Endodermal cell (in vitro differentiated cells): ENCODE results near the gene PSMD1. TPM values are rescaled to one million over a fixed set of nuclear protein-coding genes. Genes with fewer than 3 reads are reported as not detected.

Source experiments
- DNase-seq: peaks from one replicate; pipeline ENCODE4 v3.0.0-alpha.2; 2017
- H3K27ac ChIP-seq: 2 replicates; pipeline ENCODE4 v1.5.1; 2013; ENCODE audit warnings: mild to moderate bottlenecking, low read depth, low read length, moderate library complexity
- H3K27me3 ChIP-seq: 2 replicates; pipeline ENCODE4 v1.6.1; 2013; ENCODE audit warnings: mild to moderate bottlenecking, low read length, moderate library complexity; ENCODE audit not compliant: insufficient read depth, control insufficient read depth, poor library complexity, severe bottlenecking
- H3K36me3 ChIP-seq: 2 replicates; pipeline ENCODE4 v1.7.0; 2013; ENCODE audit warnings: mild to moderate bottlenecking, low read length, moderate library complexity; ENCODE audit not compliant: control insufficient read depth, insufficient read depth
- H3K4me1 ChIP-seq: one replicate; pipeline ENCODE4 v1.7.0; 2013; ENCODE audit warnings: low read length; ENCODE audit not compliant: control insufficient read depth, insufficient read depth
- H3K4me3 ChIP-seq: 2 replicates; pipeline ENCODE4 v1.5.1; 2013; ENCODE audit warnings: mild to moderate bottlenecking, low read length, moderate library complexity
- H3K9ac ChIP-seq: 2 replicates; pipeline ENCODE4 v1.6.1; 2013; ENCODE audit warnings: mild to moderate bottlenecking, low read length, moderate library complexity; ENCODE audit not compliant: poor library complexity, severe bottlenecking; ENCODE audit errors: extremely low read depth
- H3K9me3 ChIP-seq: 2 replicates; pipeline ENCODE4 v1.6.1; 2013; ENCODE audit warnings: mild to moderate bottlenecking, low read length, moderate library complexity; ENCODE audit not compliant: control insufficient read depth
- H3K27ac Mint-ChIP-seq: 2 replicates; pipeline ENCODE4 v1.8.0; 2020; ENCODE audit warnings: mixed read lengths
- H3K27me3 Mint-ChIP-seq: 2 replicates; pipeline ENCODE4 v1.8.0; 2021; ENCODE audit warnings: mild to moderate bottlenecking, mixed read lengths; ENCODE audit not compliant: insufficient read depth
- H3K36me3 Mint-ChIP-seq: 2 replicates; pipeline ENCODE4 v1.8.0; 2020; ENCODE audit warnings: low read depth, mixed read lengths
- H3K4me1 Mint-ChIP-seq: 2 replicates; pipeline ENCODE4 v1.8.0; 2020; ENCODE audit warnings: mixed read lengths
- H3K4me3 Mint-ChIP-seq: 2 replicates; pipeline ENCODE4 v1.8.0; 2020; ENCODE audit warnings: mild to moderate bottlenecking, moderate library complexity, mixed read lengths
- H3K9me3 Mint-ChIP-seq: 2 replicates; pipeline ENCODE4 v1.8.0; 2020; ENCODE audit warnings: mild to moderate bottlenecking, mixed read lengths
- CTCF ChIP-seq: fragments of 200-600 bp; sonication (generic); conservative IDR thresholded peaks from 2 replicates; pipeline ENCODE4 v1.5.0; 2021; ENCODE audit warnings: antibody characterized with exemption, mild to moderate bottlenecking
- WGBS, 2 experiments: methylation state at CpG; one replicate each; pipeline versions ENCODE4 v1.1.5 to v1.1.7; 2013; ENCODE audit warnings: missing lambda C conversion rate in 2 of 2, mixed read lengths in 1 of 2; ENCODE audit not compliant: insufficient coverage in 1 of 2, insufficient read length in 1 of 2; 5-methylcytosine and 5-hydroxymethylcytosine counted together
- total RNA-seq, 2 donors: library from RNA; stranded (reverse); fragmentation: NEBNext Ultra II Directional in 1 of 2; extraction: Animal tissue kit (Norgen Biotek cat#: 25700) in 1 of 2; gene quantifications; 2 replicates in 1 of 2; 3 replicates in 1 of 2; pipeline ENCODE4 v1.2.1, GENCODE V29; 2021

PSMD1 gene
- total RNA-seq, 2 donors from 2014 or later, result 148 to 158 TPM

- Mint-ChIP-seq H3K4me3 (no peak overlapping the region), H3K27ac (no peak overlapping the region), H3K36me3 (no peaks in the 10 kb centered on the region), H3K4me1 (peaks cover 7% of the 10 kb centered on the region), H3K27me3 (no peaks in the 10 kb centered on the region), H3K9me3 (no peaks in the 10 kb centered on the region)
- 93% methylated on average over 8 of the region's 8 CpGs; no CpG with 5 or more reads in 1 of the 2 experiments for WGBS, 2 experiments
- no peaks in the 10 kb centered on the region for H3K27me3 ChIP-seq
- no peak for TF ChIP-seq CTCF
- no peaks in the 10 kb centered on the region for H3K9me3 ChIP-seq
- H3K27ac ChIP-seq, result no peak overlapping the region
- no peaks in the 10 kb centered on the region for H3K36me3 ChIP-seq
- H3K4me3 ChIP-seq, result no peak overlapping the region
- DNase-seq, result peak; percentile 45
- no peak overlapping the region for H3K9ac ChIP-seq
- H3K4me1 ChIP-seq, result no peaks in the 10 kb centered on the region
These were observed 132.5 kb downstream of the PSMD1 start for GRCh38 chr2:231189171-231189530.

- peak overlapping the region; percentile 82 for H3K27ac Mint-ChIP-seq
- Histone ChIP-seq H3K9me3 (no peaks in the 10 kb centered on the region), H3K27me3 (no peaks in the 10 kb centered on the region), H3K4me3 (no peak overlapping the region), H3K36me3 (no peaks in the 10 kb centered on the region), H3K27ac (peak overlapping the region; percentile 24), H3K4me1 (no peaks in the 10 kb centered on the region), H3K9ac (no peak overlapping the region)
- H3K9me3 Mint-ChIP-seq, result no peaks in the 10 kb centered on the region
- no peaks in the 10 kb centered on the region for H3K27me3 Mint-ChIP-seq
- H3K36me3 Mint-ChIP-seq, result no peaks in the 10 kb centered on the region
- no peak for DNase-seq
- H3K4me3 Mint-ChIP-seq, result peak overlapping the region; percentile 40
- TF ChIP-seq CTCF, result no peak
- peaks cover 7% of the 10 kb centered on the region for H3K4me1 Mint-ChIP-seq
- 71 to 87% methylated on average over 12 to 22 of the region's 22 CpGs for WGBS, 2 experiments
These were observed 133.2 kb downstream of the PSMD1 start for GRCh38 chr2:231189571-231190495.

GRCh38 chr2:231190531-231191197 is 134.0 kb downstream of the PSMD1 start:
- Mint-ChIP-seq H3K36me3 (no peaks in the 10 kb centered on the region), H3K27ac (peak overlapping the region; percentile 82), H3K4me1 (peaks cover 7% of the 10 kb centered on the region), H3K27me3 (no peaks in the 10 kb centered on the region), H3K4me3 (peak overlapping the region; percentile 40), H3K9me3 (no peaks in the 10 kb centered on the region)
- H3K9me3 ChIP-seq, result no peaks in the 10 kb centered on the region
- no peaks in the 10 kb centered on the region for H3K27me3 ChIP-seq
- H3K36me3 ChIP-seq, result no peaks in the 10 kb centered on the region
- peak; percentile 92 for DNase-seq
- WGBS, 2 experiments, result 50 to 58% methylated on average over 31 to 42 of the region's 42 CpGs
- no peak overlapping the region for H3K9ac ChIP-seq
- H3K27ac ChIP-seq, result peak overlapping the region; percentile 24
- peak; percentile 55 for TF ChIP-seq CTCF
- H3K4me3 ChIP-seq, result no peak overlapping the region
- no peaks in the 10 kb centered on the region for H3K4me1 ChIP-seq
